Measurements from ENCODE around the gene MEIKIN. TPM values are rescaled to one million over a fixed set of nuclear protein-coding genes. Genes with fewer than 3 reads are reported as not detected.

MEIKIN gene
- polyA plus RNA-seq, 1 donor (not counting 4 experiments of a cell fraction or from before 2014, with no cell fraction given), result not detected

- TF ChIP-seq EZH2 (IDR thresholded peaks at IDR 0.05; ENCODE audit: low read length) (no peak), CTCF (optimal IDR thresholded peaks at IDR 0.05 in 1 of 3, IDR thresholded peaks at IDR 0.05 in 1 of 3, conservative IDR thresholded peaks at IDR 0.05 in 1 of 3; ENCODE audit: extremely low read depth in 1 of 3, insufficient read depth in 2 of 3, low read length in 3 of 3) (no peak)
- Histone ChIP-seq H3K9ac (ENCODE audit: control insufficient read depth, extremely low read depth, insufficient read depth, low read length) (no peak overlapping the region), H3K9me3 (ENCODE audit: control insufficient read depth, low read depth, low read length) (no peaks in the 10 kb centered on the region), H3K36me3 (ENCODE audit: control insufficient read depth in 2 of 2, extremely low read depth in 1 of 2, insufficient read depth in 2 of 2, low read length in 2 of 2) (no peaks in the 10 kb centered on the region), H3K27ac (ENCODE audit: control insufficient read depth, insufficient read depth, low read length) (no peak overlapping the region), H3K27me3 (ENCODE audit: control insufficient read depth, extremely low read depth, insufficient read depth, low read length) (no peaks in the 10 kb centered on the region), H3K9me1 (ENCODE audit: control insufficient read depth, extremely low read depth, insufficient read depth, low read length) (no peaks in the 10 kb centered on the region), H3K4me2 (ENCODE audit: control insufficient read depth, extremely low read depth, insufficient read depth, low read depth, low read length) (no peak overlapping the region), H2AFZ (ENCODE audit: control insufficient read depth, low read length) (no peak overlapping the region), H3K4me1 (ENCODE audit: control insufficient read depth, extremely low read depth, insufficient read depth, low read length) (peaks cover 5% of the 10 kb centered on the region), H3K4me3 (ENCODE audit: control insufficient read depth in 2 of 3, extremely low read depth in 1 of 3, insufficient read depth in 2 of 3, low read depth in 1 of 3, low read length in 3 of 3) (no peak overlapping the region), H3K79me2 (ENCODE audit: control insufficient read depth, insufficient read depth, low read length) (peaks cover 78% of the 10 kb centered on the region), H4K20me1 (ENCODE audit: control insufficient read depth, extremely low read depth, insufficient read depth, low read length) (peaks cover 4% of the 10 kb centered on the region)
- FAIRE-seq (no peak), DNase-seq (ENCODE audit: low read depth, low spot score) (no peak)
- dilution Hi-C loops (cut with MboI; ENCODE audit: extremely low pct_ligation_motif_present, low sequenced_read_pairs), result no loop called here
These were observed 170.7 kb downstream of the MEIKIN start for GRCh38 chr5:131774652-131775367.

GRCh38 chr5:131773805-131774204 lies 171.7 kb downstream of the MEIKIN start:
- no peak for DNase-seq (ENCODE audit: low read depth, low spot score)

More at GRCh38 chr5:131773805-131774204, 171.7 kb downstream of the MEIKIN start:
- H4K20me1 ChIP-seq (ENCODE audit: control insufficient read depth, extremely low read depth, insufficient read depth, low read length), result peaks cover 4% of the 10 kb centered on the region
- H3K9me1 ChIP-seq (ENCODE audit: control insufficient read depth, extremely low read depth, insufficient read depth, low read length), result no peaks in the 10 kb centered on the region
- no peak overlapping the region for H3K4me3 ChIP-seq (ENCODE audit: control insufficient read depth in 2 of 3, extremely low read depth in 1 of 3, insufficient read depth in 2 of 3, low read depth in 1 of 3, low read length in 3 of 3)
- no peaks in the 10 kb centered on the region for H3K27me3 ChIP-seq (ENCODE audit: control insufficient read depth, extremely low read depth, insufficient read depth, low read length)
- no peaks in the 10 kb centered on the region for H3K9me3 ChIP-seq (ENCODE audit: control insufficient read depth, low read depth, low read length)
- H3K36me3 ChIP-seq (ENCODE audit: control insufficient read depth in 2 of 2, extremely low read depth in 1 of 2, insufficient read depth in 2 of 2, low read length in 2 of 2), result no peaks in the 10 kb centered on the region
- no peak for FAIRE-seq
- H2AFZ ChIP-seq (ENCODE audit: control insufficient read depth, low read length), result no peak overlapping the region
- H3K9ac ChIP-seq (ENCODE audit: control insufficient read depth, extremely low read depth, insufficient read depth, low read length), result no peak overlapping the region
- H3K79me2 ChIP-seq (ENCODE audit: control insufficient read depth, insufficient read depth, low read length), result peaks cover 83% of the 10 kb centered on the region
- H3K4me2 ChIP-seq (ENCODE audit: control insufficient read depth, extremely low read depth, insufficient read depth, low read depth, low read length), result no peak overlapping the region
- dilution Hi-C loops (cut with MboI; ENCODE audit: extremely low pct_ligation_motif_present, low sequenced_read_pairs), result no loop called here
- H3K27ac ChIP-seq (ENCODE audit: control insufficient read depth, insufficient read depth, low read length), result no peak overlapping the region
- H3K4me1 ChIP-seq (ENCODE audit: control insufficient read depth, extremely low read depth, insufficient read depth, low read length), result peaks cover 5% of the 10 kb centered on the region
- TF ChIP-seq EZH2 (IDR thresholded peaks at IDR 0.05; ENCODE audit: low read length) (no peak), CTCF (optimal IDR thresholded peaks at IDR 0.05 in 1 of 3, IDR thresholded peaks at IDR 0.05 in 1 of 3, conservative IDR thresholded peaks at IDR 0.05 in 1 of 3; ENCODE audit: extremely low read depth in 1 of 3, insufficient read depth in 2 of 3, low read length in 3 of 3) (no peak)

All from keratinocyte (primary cell).